Right forelimb (tissue), 1 donor: Measurements from ENCODE around the gene MYO1H.

Experiments
- DNase-seq: peaks from one replicate; pipeline ENCODE4 v3.0.0-alpha.2; 2018

Gene MYO1H

DNA sequence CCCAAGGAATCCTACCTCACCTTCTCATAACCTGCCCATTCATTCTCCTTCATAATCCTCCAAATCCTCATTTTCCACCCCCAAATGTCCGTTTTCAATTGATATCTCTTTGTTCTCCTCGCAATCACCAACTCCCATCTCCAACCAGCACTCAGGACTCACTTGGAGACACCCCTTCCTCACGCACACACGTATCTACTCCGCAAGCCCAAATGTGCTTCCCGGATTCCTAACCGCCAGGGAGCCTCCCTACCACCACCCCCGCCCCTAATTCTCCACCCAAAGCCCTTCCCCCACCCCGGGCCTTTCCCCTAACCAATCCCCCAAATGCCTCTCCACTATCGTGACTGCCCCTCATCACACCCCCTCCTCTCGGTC lies 129.1 kb downstream of the MYO1H start:
- no peak for DNase-seq

- DNase-seq, result peak; percentile 94
Measured at GRCh38 chr12:109477185-109477962, 129.7 kb downstream of the MYO1H start, which contains the start of the genes KCTD10 and UBE3B. Gene KCTD10, minus strand, starts transcription at chr12:109477300. Its CDS starts 38 bp downstream, at chr12:109477262. Gene UBE3B, plus strand, starts transcription at chr12:109477634. Its CDS starts 5,918 bp downstream, at chr12:109483552.

DNA sequence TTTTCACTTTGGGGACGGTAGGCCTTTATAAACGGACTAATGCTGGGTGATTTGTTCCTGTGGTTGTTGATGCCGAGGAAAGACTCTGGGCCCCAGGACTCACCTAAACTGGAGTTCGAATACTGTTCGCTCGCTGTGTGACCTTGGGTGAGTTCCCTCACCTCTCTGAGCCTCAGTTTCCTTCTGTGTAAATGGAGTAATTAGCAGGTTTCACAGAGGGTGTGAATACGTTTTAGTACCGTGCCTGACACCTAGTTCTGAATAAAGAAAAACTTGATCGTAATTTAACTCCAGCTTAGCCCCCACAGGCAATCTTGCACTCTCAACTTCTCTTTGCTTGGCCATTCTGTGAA lies 130.2 kb downstream of the MYO1H start:
- DNase-seq, result no peak

DNA sequence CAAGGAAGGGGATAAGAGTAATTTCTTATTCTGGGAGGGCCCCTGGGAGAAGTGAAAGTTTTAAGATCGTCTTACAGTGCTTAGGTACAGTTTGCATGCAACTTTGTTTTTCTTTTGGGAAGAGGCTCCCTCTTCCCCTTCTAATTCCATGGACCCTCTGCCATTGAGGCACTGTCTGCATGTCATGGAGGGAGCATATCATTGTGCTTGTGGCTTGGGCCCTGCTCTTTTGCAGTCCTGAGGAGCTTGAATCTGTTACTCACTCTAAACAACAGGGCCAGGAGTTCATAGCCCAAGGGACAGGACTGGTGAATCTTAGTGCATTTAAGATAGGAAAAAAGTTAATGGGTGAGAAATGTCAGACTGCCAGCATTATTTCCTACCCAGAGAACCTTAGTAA lies 132.1 kb downstream of the MYO1H start:
- DNase-seq, result no peak

DNA sequence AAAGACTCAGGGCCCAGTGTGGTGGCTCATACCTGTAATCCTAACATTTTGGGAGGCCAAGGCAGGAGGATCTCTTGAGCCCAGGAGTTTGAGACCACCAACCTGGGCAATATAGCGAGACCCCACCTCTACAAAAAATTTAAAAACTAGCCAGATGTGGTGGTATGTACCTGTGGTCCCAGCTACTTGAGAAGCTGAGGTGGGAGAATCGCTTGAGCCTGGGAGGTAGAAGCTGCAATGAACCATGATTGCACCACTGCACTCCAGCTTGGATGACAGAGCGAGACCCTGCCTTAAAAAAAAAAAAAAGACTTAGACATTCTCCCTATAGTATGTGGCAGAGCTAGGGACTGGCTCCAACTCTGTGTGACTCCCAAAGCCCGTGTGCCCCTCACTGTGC lies 132.7 kb downstream of the MYO1H start:
- no peak for DNase-seq

- no peak for DNase-seq
Measured at GRCh38 chr12:109481863-109482262, 134.2 kb downstream of the MYO1H start.

DNA sequence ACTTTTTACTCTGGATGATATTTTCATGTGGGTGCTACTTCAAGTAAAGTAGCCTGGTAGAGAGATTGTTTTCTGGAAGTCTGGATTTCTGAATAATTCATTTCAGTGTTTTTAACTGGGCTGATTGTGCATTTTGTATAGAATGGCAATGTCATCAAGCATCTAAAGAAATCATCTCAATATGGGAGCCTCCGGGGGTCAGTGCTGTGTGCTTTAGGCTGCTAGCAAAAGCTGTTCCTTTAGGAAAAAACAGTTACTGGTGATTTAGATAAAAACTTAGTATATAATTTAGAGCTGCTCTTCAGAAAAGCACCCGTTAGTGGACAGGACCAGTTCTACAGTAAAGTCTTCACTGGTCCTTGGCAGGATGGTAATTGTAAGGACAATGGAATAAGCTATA lies 134.8 kb downstream of the MYO1H start:
- no peak for DNase-seq

DNA sequence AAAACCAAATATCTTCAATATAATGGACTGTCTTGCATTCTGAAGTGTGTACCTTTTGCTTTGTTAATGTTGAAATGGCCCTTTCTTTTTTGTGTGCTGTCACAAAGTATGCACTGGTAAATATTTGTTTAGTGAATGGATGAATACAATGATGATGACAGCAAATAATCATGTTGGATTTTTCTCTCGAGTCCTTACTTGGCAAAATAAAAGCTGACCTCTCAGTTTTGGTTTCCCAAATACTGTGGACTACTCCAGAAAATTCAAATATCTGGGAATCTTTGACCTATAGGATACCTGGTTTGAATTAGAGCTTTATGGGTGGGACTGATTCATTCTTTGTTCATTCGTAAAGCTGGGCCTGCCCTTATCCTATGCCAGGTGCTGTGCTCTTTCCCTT lies 135.2 kb downstream of the MYO1H start:
- no peak for DNase-seq

DNA sequence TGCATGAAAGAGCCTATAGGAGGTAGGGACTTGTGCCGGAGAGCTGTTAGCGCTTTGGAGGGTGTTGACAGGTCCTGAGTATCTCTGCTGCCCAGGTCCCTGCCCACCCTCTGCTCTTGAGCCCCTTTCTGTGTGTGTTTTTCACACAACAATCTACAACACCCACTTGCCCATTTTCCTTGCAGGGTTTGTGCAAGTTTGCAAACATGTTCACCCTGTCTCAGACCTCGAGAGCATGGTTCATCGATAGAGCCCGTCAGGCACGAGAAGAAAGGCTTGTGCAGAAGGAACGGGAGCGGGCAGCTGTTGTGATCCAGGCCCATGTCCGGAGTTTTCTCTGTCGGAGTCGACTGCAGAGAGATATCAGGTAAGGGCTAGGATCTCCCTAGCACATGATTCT lies 135.6 kb downstream of the MYO1H start:
- DNase-seq, result no peak

DNA sequence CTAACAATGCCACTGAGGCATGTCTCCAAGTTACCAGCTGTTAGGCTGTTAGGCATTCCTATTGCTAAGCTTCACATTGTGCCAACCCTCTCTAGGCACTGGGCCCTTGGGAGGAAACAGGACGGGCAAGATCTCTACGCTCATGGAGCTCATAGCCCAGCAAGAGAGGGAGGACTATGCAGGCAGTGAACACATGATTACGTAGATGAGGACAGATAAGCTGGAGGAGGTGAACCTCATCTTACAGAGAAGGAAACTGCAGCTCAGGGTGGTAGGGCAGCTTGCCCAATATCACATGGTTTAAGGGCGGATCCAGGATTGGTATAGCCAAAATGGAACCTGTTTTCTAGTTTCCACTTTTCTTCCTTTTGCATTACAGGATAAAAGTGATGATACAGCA lies 137.5 kb downstream of the MYO1H start:
- no peak for DNase-seq

DNA sequence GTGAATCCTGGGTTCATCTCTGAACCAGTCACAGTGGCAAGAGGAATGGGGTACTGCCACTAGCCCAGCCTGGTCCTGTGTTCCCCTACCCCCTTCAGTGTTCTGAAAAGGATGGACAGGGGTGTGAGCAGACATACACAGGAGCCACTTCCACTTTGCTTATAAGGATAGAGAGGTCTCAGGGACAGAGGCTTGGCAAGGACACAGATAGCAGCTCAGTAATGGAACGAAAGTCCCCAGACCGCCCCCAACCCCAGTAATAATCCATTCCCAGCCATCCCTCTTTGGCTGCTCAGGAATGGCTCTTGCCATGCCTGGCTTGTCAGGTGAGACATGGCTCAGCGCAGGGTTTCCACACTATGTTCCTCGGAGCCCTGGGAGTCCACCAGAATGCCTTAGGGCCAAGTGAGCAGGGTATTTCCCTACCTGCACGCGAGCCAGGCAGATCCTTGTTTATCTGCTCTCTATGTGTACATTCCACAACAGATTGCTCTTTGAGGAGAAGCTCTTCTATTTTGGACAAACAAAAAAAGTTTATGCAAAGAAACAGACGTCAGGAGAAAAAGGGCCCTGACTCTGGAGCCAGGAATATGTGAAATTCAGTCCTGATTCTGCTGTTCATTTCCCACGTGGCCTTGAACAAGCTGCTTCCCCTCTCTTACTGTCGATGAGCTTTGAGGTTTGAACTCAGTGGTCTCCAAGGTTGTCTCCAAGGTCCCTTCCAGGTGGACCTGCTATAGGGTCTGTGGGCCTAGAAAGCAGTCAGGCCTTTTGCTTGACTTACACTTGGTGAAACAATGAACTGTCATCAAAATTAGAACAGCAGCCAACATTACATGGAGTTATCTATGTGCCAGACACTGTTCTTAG lies 139.7 kb downstream of the MYO1H start:
- no peak for DNase-seq

- DNase-seq, result no peak
Measured at GRCh38 chr12:109488051-109488665, 140.5 kb downstream of the MYO1H start.

- DNase-seq, result no peak
Measured at GRCh38 chr12:109489016-109489954, 141.6 kb downstream of the MYO1H start.

GRCh38 chr12:109489955-109490565 lies 142.4 kb downstream of the MYO1H start:
- no peak for DNase-seq

- no peak for DNase-seq
Measured at GRCh38 chr12:109491671-109492070, 144.0 kb downstream of the MYO1H start.

DNA sequence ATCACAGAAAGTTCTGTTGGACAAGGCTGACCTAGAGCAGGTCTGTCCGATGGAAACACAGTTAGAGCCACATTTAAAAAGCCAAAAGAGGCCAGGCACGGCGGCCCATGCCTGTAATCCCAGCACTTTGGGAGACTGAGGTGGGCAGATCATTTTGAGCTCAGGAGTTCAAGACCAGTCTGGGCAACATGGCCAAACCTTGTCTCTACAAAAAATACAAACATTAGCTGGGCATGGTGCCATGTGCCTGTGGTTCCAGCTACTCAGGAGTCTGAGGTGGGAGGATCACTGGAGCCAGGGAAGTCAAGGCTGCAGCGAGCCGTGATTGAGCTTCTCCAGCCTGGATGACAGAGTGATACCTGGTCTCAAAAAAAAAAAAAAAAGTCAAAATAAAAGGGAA lies 144.7 kb downstream of the MYO1H start:
- no peak for DNase-seq

DNA sequence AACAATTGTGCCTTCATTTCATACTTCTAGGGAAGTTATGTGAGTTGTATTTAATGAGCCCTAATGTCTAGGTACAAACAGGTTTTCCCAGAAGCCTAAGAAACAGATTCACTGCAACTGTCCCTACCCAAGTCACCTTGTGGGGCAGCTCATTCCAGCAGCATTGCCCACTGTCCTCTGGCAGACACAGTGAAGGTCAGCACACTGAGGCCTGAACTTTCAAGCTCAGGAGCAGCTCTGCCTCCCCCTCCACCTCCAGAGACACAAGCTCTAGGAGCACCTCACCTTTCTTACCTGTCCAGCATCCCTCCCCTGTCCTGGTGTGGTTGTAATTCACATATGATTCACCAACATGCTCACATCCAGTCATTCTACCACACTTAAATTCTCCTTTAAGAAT lies 145.4 kb downstream of the MYO1H start:
- DNase-seq, result no peak

GRCh38 chr12:109493938-109494337 lies 146.2 kb downstream of the MYO1H start:
- DNase-seq, result no peak

DNA sequence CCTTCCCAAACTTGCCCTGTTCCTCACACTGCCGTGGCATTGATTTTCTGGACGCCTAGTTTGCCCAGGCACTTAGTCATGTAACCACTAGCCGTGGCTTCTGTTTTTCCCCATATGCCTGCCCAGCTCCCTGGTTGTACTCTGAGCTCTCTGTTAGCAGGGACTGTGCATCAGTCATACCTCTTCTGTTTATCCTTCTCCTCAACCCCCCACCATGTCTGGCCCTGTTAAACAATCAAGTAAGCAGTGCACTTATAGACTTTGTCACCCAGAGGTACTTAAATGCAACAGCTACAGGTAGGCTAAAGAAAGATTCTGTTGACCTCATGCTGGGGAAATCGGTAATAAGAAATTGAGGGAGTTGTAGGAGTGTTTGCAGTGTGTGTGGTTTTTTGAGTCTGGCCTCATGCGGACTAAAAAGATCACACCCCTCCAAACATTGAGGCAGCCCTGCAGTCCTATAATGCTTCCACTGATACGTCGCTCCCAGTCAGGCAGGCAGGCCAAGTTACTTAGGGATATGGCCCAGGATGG lies 146.7 kb downstream of the MYO1H start:
- DNase-seq, result no peak

DNA sequence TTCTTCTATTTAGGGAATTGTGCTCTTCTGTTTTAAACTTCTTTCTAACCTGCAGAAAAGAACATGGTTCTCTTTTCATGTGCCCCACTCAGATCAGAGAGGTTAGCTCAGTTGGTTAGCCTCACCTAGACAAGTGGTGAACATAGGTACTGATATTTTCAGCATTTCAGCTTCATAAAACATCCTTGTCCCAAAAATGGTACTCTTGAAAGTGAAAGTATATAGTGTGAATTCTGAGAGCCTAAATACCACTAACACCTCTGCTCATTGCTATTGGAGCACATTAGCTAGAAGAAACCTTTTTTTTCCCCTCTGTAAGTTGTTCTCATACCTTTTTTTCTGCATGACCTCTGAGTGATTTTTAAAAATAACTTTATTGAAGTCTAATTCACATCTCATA lies 147.3 kb downstream of the MYO1H start:
- no peak for DNase-seq

DNA sequence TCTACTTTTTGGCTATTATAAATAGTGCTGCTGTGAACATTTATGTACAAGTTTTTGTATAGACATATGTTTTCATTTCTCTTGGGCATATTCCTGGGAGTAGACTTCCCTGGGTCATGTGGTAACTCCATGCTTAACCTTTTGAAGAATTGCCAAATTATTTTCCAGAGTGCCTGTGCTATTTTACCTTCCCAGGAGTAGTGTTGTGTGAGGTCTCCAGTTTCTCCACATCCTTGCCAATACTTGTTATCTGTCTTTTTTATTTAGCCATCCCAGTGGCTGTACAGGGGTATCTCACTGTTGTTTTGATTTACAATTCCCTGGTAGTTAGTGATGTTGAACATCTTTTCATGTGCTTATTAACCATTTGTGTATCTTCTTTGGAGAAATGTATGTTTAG lies 148.6 kb downstream of the MYO1H start:
- DNase-seq, result no peak

GRCh38 chr12:109497675-109498074 lies 150.0 kb downstream of the MYO1H start:
- DNase-seq, result no peak
